Stimulated activated CD8-positive, alpha-beta memory T cell treated with anti-CD3 and anti-CD28 coated beads, Interleukin-7, amount 100 ng/mL, for 48 hours (primary cell): ENCODE data around the gene TSPAN15.

Experiments used
- DNase-seq, 2 donors: peaks; one replicate each; pipeline ENCODE4 v3.0.0-alpha.2; 2020; ENCODE audit warnings: low read depth in 1 of 2; ENCODE audit errors: extremely low read depth in 1 of 2

The TSPAN15 gene

GRCh38 chr10:69499726-69500689 is 48.7 kb downstream of the TSPAN15 start:
- no peak for DNase-seq

- DNase-seq = no peak
These were observed 49.7 kb downstream of the TSPAN15 start for GRCh38 chr10:69500864-69501468.

DNA sequence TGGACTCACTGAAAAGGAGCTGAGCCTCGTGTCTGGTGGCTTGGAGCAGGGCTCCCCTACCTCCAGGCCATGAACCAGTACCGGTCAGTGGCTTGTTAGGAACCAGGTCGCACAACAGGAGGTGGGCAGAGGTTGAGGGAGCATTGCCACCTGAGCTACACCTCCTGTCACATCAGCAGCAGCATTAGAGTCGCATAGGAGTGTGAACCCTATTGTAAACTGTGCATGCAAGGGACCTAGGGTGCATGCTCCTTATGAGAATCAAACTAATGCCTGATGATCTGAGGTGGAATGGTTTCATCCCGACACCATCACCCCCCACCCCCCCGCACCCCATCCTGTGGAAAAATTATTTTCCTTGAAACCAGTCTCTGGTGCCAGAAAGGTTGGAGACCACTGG is 50.4 kb downstream of the TSPAN15 start:
- DNase-seq = no peak

- DNase-seq = no peak
These were observed 51.3 kb downstream of the TSPAN15 start for GRCh38 chr10:69502589-69502988.

GRCh38 chr10:69503001-69503895 is 52.0 kb downstream of the TSPAN15 start:
- DNase-seq = no peak

- no peak for DNase-seq
These were observed 52.6 kb downstream of the TSPAN15 start for GRCh38 chr10:69503896-69504265.

GRCh38 chr10:69504576-69505250 is 53.4 kb downstream of the TSPAN15 start:
- DNase-seq = no peak

DNA sequence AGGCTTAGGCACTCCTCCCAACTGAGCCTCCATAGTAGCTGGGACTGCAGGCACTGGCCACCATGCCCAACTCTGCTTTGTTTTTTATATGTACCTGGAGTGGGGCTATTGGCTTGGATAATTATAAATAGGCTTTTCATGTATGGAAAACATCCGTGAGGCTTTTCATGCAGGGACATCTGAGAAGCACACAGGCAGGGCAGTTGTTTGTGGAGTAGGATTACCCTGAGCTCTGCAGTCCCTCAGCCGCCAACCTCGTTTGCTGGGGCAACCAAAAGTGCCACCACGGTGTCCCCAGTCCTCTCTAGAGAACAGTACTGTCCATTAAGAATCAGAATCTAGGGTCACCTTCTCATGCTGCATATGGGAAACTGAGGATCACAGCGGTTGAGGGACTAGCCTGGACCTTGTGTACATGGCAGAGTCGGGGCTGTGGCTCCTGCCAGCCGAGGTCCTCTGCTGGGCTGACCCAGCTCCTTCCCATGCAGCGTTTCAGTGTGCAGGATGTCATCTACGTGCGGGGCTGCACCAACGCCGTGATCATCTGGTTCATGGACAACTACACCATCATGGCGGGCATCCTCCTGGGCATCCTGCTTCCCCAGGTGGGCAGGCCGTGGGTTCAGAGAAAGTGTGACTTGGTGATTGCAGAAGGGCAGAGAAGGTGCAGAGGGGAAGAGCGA is 54.5 kb downstream of the TSPAN15 start:
- no peak for DNase-seq

DNA sequence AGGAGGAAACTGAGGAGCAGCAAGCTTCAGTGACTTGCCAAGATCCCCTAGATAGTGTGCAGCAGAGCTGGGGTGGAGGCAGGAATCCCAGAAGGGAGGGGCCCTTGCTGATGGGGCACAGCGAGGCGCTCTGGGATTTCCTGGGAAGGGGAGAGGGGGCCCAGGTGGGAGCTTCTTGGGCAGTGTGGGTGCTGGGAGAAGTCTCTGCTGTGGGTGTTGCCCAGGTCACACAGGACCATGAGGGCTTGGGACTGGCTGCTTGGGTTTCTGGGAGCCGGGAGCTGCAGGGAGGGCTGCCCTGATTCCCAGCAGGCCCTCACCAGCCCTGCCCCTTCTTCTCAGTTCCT is 55.2 kb downstream of the TSPAN15 start:
- no peak for DNase-seq

GRCh38 chr10:69506834-69507713 is 55.8 kb downstream of the TSPAN15 start:
- no peak for DNase-seq

GRCh38 chr10:69508738-69509340 is 57.6 kb downstream of the TSPAN15 start:
- no peak for DNase-seq

- no peak for DNase-seq
These were observed 61.6 kb downstream of the TSPAN15 start for GRCh38 chr10:69512901-69513300.

DNA sequence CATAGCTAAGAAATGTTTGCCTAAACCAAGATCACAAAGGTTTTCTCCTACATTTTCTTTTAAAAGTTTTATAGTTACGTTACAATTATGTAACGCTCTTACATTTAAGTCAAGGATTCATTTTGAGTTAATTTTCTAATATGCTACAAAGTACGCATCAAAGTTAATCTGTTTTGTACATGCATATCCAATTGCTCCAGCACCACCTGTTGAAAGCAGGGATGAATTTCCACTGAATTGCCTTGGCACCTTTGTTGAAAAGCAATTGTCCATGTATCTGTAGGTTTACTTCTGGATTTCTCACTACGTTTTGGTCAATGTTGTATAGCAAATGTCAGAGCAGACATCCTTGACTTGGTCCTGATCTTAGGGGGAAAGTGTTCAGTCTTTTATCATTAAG is 62.4 kb downstream of the TSPAN15 start:
- no peak for DNase-seq

GRCh38 chr10:69515699-69516259 is 64.5 kb downstream of the TSPAN15 start:
- peak; percentile 36 to 52 for DNase-seq

- peak in 1 of 2 donors; percentile 22 for DNase-seq
These were observed 65.1 kb downstream of the TSPAN15 start for GRCh38 chr10:69516316-69516715.

DNA sequence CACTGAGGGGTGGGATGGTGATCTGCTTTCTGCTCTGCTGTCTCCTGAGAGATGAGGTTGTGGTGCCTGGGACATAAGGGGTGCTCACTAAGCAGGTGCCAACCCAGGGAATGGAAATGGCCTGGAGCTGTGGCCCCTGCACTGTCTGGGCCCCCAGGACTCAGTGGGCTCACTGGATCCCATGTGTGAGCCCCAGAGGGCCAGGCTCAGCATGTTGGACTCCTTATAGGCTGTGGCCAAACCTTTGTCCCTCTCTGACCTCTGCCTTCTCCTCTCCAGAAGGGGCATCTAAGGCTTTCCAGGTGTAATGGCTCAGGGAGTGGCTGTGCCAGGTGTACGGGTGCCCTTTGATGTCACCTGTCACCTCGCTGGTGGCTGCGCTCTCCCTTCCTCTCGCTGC is 65.5 kb downstream of the TSPAN15 start:
- DNase-seq = no peak

GRCh38 chr10:69517271-69517848 is 66.1 kb downstream of the TSPAN15 start:
- DNase-seq = no peak

DNA sequence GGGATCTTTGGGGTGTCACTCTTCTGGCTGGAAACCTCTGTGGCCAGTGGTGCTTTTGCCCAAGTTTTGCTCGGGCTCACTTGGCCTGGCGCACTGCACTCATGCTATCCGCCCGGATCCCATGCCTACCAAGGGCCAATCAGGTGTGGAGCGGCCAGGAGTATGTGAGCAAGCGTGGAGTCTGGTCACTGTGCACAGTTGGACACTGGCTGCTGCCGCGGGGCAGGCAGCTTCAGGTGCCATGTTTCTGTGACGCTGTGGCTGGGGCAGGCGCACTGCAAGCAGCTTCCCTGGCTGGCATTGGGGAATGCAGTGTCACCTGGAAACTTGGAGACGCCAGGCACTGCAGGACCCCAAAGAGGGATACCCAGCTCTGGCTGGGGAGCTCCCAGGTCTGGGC is 76.7 kb downstream of the TSPAN15 start:
- DNase-seq = no peak
